GM11168 (cell line): ENCODE measurements around the gene MCOLN3.

Source experiments
- in situ Hi-C: fragments of 300-500 bp; cut with MboI; formaldehyde crosslinking; loops from one replicate; pipeline ENCODE4 v1.12.0; 2022; ENCODE audit warnings: low sequenced_read_pairs; ENCODE audit not compliant: unreplicated experiment

The MCOLN3 gene

GRCh38 chr1:85048296-85049064, at the start of gene MCOLN3:
MCOLN3 (minus strand) TSS chr1:85048500; CDS start chr1:85045360, 3,140 bp downstream.
- in situ Hi-C loops = no loop called here

- in situ Hi-C loops = no loop called here
Observed at GRCh38 chr1:85093644-85094043, 45.3 kb upstream of the MCOLN3 start.

- in situ Hi-C loops = no loop called here
Observed at GRCh38 chr1:85091671-85092280, 43.5 kb upstream of the MCOLN3 start.

GRCh38 chr1:85090225-85090624, 41.9 kb upstream of the MCOLN3 start:
- in situ Hi-C loops = no loop called here

DNA sequence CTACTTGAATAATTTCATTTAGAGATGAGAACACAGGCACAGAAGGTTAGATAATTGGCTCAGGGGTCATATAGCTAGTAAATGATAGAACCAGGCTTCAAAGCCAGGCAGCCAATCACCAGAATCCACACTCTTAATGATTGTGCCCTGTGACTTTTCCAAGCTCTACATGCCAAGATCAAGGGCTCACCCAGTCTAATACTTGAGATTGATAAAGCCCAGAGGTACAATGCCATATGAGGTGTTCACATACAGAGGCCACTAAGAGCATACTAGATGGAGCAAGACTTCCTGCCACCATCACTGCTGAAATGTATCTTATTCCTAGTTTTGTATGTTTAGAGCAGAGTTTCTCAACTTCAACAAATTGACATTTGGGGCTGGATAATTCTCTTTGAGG, 40.9 kb upstream of the MCOLN3 start:
- in situ Hi-C loops = no loop called here

- in situ Hi-C loops = no loop called here
Observed at GRCh38 chr1:85088408-85088784, 40.1 kb upstream of the MCOLN3 start.

DNA sequence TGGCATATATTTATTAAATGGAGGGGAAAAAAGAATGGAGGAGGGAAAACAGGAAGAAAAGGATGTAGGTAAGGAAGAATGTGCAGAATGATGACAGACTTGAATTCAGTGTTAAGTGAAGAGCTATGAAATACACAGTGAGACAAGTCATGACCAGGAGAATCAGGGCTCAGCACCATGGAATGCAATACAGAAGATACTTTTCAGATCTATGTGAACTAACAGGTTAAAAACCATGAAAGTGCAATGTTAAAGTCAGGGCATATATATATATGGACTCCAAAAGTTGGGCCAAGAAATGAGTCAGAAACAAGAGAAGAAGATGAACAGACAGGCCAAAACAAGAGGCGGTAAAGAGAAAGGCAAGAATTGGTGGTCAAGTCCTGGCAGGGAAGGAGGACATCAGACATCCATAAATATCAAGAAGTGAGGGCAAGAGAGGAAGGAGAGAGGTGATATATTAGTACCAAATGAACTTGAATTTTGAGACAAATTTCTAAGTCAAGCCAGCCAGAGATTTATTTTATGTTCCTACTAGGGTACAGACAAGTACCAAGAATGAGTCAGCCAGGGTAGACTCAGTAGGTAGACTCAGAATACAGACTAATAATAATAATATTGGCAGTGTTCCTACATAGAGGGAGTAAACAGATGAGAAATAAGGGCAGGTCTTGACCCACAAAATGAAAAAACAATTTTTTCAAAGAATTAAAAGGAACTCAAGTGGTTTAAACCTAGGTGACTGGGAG, 39.5 kb upstream of the MCOLN3 start:
- in situ Hi-C loops = no loop called here

- in situ Hi-C loops = no loop called here
Observed at GRCh38 chr1:85085417-85085816, 37.1 kb upstream of the MCOLN3 start.

GRCh38 chr1:85078903-85079302, 30.6 kb upstream of the MCOLN3 start:
- in situ Hi-C loops = no loop called here

DNA sequence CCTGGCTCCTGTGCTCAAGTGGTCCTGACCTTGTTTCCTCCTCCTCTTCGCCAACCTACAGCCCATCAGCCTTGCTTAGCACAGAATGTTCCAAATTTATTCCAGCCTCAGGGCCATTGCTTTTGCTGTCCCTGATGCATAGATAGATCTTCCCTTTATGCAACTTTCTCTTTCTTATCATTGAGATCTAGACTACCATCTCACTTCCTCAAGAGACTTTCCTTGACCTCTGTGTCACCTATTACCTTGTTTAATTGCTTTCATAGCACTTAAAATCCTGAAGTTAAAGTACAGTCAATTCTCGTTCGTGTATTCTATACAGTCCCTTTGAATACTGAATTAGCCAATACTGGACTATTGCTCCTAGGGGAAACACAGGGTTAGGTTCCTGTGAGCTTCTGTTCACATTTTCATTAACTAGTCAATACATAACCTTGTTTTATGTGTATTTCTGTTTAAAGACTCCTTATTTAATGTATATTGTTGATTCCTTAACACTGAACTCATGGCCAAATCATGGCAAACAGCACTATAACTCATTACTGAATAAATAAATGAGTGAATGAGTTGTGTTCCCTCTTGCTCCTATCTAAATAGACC, 26.2 kb upstream of the MCOLN3 start:
- in situ Hi-C loops = no loop called here

DNA sequence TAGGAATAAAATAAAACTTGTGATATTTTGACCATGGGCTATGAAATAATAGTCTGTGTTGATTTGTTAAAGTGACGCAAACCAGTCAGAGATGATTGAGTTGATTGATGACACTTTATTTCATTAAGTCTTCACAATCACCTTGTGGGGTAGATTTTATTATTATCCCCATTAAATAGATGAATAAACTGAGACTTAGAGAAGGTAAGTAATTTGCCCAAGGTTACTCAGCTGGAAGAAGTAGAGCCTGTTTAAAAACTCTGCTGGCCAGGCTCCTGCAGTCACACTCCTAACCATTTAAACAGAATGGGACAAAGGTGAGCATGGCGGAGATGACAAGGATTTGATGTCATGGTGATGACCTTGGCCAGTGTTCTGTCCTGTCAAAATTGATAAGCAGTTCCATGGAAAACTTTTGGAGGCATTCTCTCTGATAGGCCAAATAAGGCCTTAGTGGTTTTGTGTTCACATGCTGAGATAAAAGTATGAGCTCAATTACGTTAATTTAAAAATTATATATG, 22.7 kb upstream of the MCOLN3 start:
- in situ Hi-C loops = no loop called here

GRCh38 chr1:85068846-85069245, 20.5 kb upstream of the MCOLN3 start:
- in situ Hi-C loops = no loop called here

- in situ Hi-C loops = no loop called here
Observed at GRCh38 chr1:85065550-85065949, 17.2 kb upstream of the MCOLN3 start.

GRCh38 chr1:85062425-85063026, 14.2 kb upstream of the MCOLN3 start:
- in situ Hi-C loops = no loop called here

DNA sequence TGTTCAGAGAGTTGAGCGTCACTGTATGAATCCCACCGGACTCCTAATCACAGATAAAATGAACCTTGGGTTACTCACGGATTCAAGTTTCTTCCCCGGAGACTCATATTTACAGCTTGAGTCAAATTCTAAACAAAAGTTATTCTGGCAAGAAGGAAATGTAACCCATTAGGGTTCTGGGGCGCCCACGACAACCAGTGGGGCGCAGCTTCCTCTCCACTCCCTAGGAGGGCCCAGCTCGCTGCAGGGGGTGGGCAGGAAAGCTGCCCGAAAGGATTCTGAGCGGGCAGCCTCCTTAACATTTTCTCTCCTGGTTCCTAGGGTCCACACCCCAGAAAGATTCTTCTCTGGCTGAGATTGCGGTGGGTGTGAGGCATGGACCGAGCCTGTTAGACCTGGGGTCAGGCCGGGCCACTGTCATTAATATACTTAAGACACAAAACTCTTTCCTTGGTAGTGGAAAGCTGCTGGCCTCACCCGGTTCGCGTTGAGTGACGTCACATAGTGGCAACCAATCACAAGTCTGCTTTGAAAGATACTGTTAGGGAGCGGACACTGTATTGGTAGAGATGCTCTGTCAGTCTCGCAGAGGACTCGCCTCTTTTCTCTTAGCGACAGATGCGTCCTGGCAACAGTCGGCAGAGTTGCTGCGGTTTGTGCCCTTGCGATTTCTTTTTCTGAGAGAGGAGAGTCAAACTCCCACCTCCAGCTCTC, 13.6 kb upstream of the MCOLN3 start:
- in situ Hi-C loops = no loop called here

DNA sequence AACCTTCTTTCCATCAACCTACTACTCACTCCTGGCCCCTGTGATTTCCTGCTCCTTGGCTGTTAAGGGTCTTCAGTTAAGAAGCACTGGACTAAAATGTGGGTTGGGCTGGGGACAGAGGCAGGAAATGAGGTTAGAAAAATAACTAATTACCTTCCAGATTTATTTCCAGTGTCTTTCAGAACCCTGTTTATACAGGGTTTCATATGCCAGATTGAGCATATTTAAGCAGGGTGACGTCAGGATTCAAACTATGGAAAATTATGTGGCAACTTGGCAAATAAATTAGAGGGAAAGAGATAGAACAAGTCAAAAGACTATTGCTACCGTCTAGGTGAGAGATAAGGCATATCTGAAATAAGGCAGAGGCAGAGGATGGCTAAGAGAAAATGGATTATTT, 11.7 kb upstream of the MCOLN3 start:
- in situ Hi-C loops = no loop called here

DNA sequence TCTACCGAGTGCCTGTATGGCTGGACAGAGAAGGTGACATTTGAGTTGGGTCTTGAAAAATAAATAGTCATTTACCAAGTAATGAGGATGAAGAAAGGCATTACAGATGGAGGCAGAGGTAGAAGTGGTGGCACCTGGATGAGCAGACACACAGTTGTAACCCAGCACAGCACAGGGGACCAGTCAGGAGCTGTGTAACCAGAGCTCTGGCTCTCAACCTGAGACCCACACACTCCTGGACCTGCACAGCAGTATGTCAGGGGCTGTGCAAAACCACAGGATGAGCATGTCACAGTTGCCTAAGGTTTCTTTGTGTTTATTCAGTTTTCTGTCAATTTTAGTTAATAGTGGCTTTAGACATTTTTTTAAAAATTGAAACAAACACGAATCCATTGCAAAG, 11.3 kb upstream of the MCOLN3 start:
- in situ Hi-C loops = no loop called here

- in situ Hi-C loops = no loop called here
Observed at GRCh38 chr1:85058786-85059185, 10.5 kb upstream of the MCOLN3 start.

- in situ Hi-C loops = no loop called here
Observed at GRCh38 chr1:85058311-85058710, 10.0 kb upstream of the MCOLN3 start.

DNA sequence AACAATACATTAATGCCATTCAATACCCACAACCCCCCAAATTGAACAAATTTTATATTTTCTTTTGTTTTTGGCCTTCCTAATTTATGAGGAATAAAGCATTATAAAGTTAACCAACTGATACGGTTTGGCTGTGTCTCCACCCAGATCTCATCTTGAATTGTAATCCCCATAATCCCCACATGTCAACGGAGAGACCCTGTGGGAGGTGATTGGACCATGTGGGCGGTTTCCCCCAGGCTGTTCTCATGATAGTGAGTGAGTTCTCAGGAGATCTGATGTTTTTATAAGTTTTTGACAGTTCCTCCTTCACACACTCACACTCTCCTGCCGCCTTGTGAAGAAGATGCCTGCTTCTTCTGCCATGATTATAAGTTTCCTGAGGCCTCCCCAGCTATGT, 6.4 kb upstream of the MCOLN3 start:
- in situ Hi-C loops = no loop called here
